ENCODE data around the gene RASL10A. TPM values are rescaled to one million over a fixed set of nuclear protein-coding genes. Genes with fewer than 3 reads are reported as not detected.

RASL10A gene
- total RNA-seq, 1 experiment from 2014 or later: not detected

GRCh38 chr22:29307596-29308147, 7.8 kb downstream of the RASL10A start:
- no peak for DNase-seq (ENCODE audit: extremely low read depth, low read depth)

GRCh38 chr22:29306835-29307595, 8.5 kb downstream of the RASL10A start:
- peak; percentile 61 for DNase-seq (ENCODE audit: extremely low read depth, low read depth)

GRCh38 chr22:29306175-29306834, 9.2 kb downstream of the RASL10A start, which contains the start of gene GAS2L1:
Gene GAS2L1, plus strand, starts transcription at chr22:29306650. Its CDS starts 1,456 bp downstream, at chr22:29308106.
- peak; percentile 51 for DNase-seq (ENCODE audit: extremely low read depth, low read depth)

GRCh38 chr22:29305836-29306174, 9.7 kb downstream of the RASL10A start:
- DNase-seq (ENCODE audit: extremely low read depth, low read depth): no peak

- no peak for DNase-seq (ENCODE audit: extremely low read depth, low read depth)
Measured at GRCh38 chr22:29302681-29303465, 12.6 kb downstream of the RASL10A start.

- DNase-seq (ENCODE audit: extremely low read depth, low read depth): no peak
Measured at GRCh38 chr22:29302402-29302680, 13.2 kb downstream of the RASL10A start.

GRCh38 chr22:29301716-29302401, 13.6 kb downstream of the RASL10A start:
- DNase-seq (ENCODE audit: extremely low read depth, low read depth): no peak

GRCh38 chr22:29300807-29301601, 14.5 kb downstream of the RASL10A start:
- no peak for DNase-seq (ENCODE audit: extremely low read depth, low read depth)

- no peak for DNase-seq (ENCODE audit: extremely low read depth, low read depth)
Measured at GRCh38 chr22:29300467-29300806, 15.1 kb downstream of the RASL10A start.

- DNase-seq (ENCODE audit: extremely low read depth, low read depth): no peak
Measured at GRCh38 chr22:29299136-29299900, 16.2 kb downstream of the RASL10A start.

GRCh38 chr22:29298641-29299040, 16.9 kb downstream of the RASL10A start:
- DNase-seq (ENCODE audit: extremely low read depth, low read depth): no peak

- DNase-seq (ENCODE audit: extremely low read depth, low read depth): no peak
Measured at GRCh38 chr22:29292379-29292778, 23.1 kb downstream of the RASL10A start.

- no peak for DNase-seq (ENCODE audit: extremely low read depth, low read depth)
Measured at GRCh38 chr22:29291215-29291614, 24.3 kb downstream of the RASL10A start.

- no peak for DNase-seq (ENCODE audit: extremely low read depth, low read depth)
Measured at GRCh38 chr22:29290061-29290460, 25.4 kb downstream of the RASL10A start.

GRCh38 chr22:29288837-29289236, 26.7 kb downstream of the RASL10A start:
- no peak for DNase-seq (ENCODE audit: extremely low read depth, low read depth)

GRCh38 chr22:29284196-29284595, 31.3 kb downstream of the RASL10A start:
- DNase-seq (ENCODE audit: extremely low read depth, low read depth): no peak

- no peak for DNase-seq (ENCODE audit: extremely low read depth, low read depth)
Measured at GRCh38 chr22:29277927-29278326, 37.6 kb downstream of the RASL10A start.

GRCh38 chr22:29275819-29276565, 39.5 kb downstream of the RASL10A start:
- DNase-seq (ENCODE audit: extremely low read depth, low read depth): no peak

GRCh38 chr22:29275167-29275566, 40.3 kb downstream of the RASL10A start:
- no peak for DNase-seq (ENCODE audit: extremely low read depth, low read depth)
